Fibroblast of pulmonary artery (primary cell): ENCODE measurements around the gene RTKN.

Source experiments
- DNase-seq: peaks from one replicate; pipeline ENCODE4 v3.0.0-alpha.2; 2010; ENCODE audit warnings: low read depth
- H3K4me3 ChIP-seq: replicated peaks from 2 replicates; pipeline ENCODE4 v1.5.1; 2011; ENCODE audit warnings: low read depth, mild to moderate bottlenecking, control low read depth, low read length, moderate library complexity
- CTCF ChIP-seq: IDR thresholded peaks from 2 replicates; pipeline ENCODE4 v1.5.1; 2011; ENCODE audit warnings: mild to moderate bottlenecking, control low read depth, low read length, inconsistent platforms; ENCODE audit errors: missing control alignments

RTKN gene

GRCh38 chr2:74458938-74459363, 17.2 kb upstream of the RTKN start:
- no peak for DNase-seq
- H3K4me3 ChIP-seq = peak overlapping the region; percentile 97
- TF ChIP-seq CTCF = no peak

GRCh38 chr2:74458132-74458937, 16.6 kb upstream of the RTKN start, which contains the start of gene WBP1:
WBP1 (plus strand) TSS chr2:74458438; CDS start chr2:74458603, 165 bp downstream.
- TF ChIP-seq CTCF = no peak
- DNase-seq = peak; percentile 100
- H3K4me3 ChIP-seq = peak within 1 kb of the TSS; percentile 97

GRCh38 chr2:74457549-74458131, 15.9 kb upstream of the RTKN start:
- TF ChIP-seq CTCF = no peak
- no peak for DNase-seq
- peak overlapping the region; percentile 63 for H3K4me3 ChIP-seq

- peak; percentile 36 for DNase-seq
- TF ChIP-seq CTCF = no peak
- peak overlapping the region; percentile 63 for H3K4me3 ChIP-seq
Observed at GRCh38 chr2:74457129-74457548, 15.4 kb upstream of the RTKN start.

GRCh38 chr2:74454654-74455511, 13.1 kb upstream of the RTKN start, which contains the start of gene INO80B:
INO80B (plus strand) TSS chr2:74455087; CDS start chr2:74455117, 30 bp downstream.
- H3K4me3 ChIP-seq = peak within 1 kb of the TSS; percentile 92
- no peak for TF ChIP-seq CTCF
- DNase-seq = peak; percentile 99

- H3K4me3 ChIP-seq = no peak overlapping the region
- no peak for TF ChIP-seq CTCF
- DNase-seq = no peak
Observed at GRCh38 chr2:74450570-74451190, 8.9 kb upstream of the RTKN start.
